ENCODE data around the gene FBP2.
"Not testable (repeated sequence)": the region's sequence is repeated elsewhere in the genome, so short reads cannot be mapped to it uniquely, and the experiment has no call there.

The FBP2 gene

GRCh38 chr9:94554078-94554438 is 39.6 kb downstream of the FBP2 start:
- no peak overlapping the region; the same call in 1 of the 2 replicates for H3K4me3 ChIP-seq (replicated peaks; ENCODE audit: low read depth, low read length)
- no peak for TF ChIP-seq CTCF (IDR thresholded peaks at IDR 0.05; ENCODE audit: low read depth, low read length, missing control alignments)
- DNase-seq (ENCODE audit: extremely low read depth, low read depth) = no peak

GRCh38 chr9:94553029-94553938 is 40.3 kb downstream of the FBP2 start:
- no peak for DNase-seq (ENCODE audit: extremely low read depth, low read depth)
- no peak overlapping the region for H3K4me3 ChIP-seq (replicated peaks; ENCODE audit: low read depth, low read length)
- TF ChIP-seq CTCF (IDR thresholded peaks at IDR 0.05; ENCODE audit: low read depth, low read length, missing control alignments) = no peak

- H3K4me3 ChIP-seq (replicated peaks; ENCODE audit: low read depth, low read length) = no peak overlapping the region
- no peak for DNase-seq (ENCODE audit: extremely low read depth, low read depth)
- TF ChIP-seq CTCF (IDR thresholded peaks at IDR 0.05; ENCODE audit: low read depth, low read length, missing control alignments) = no peak
Observed at GRCh38 chr9:94545940-94546339, 47.7 kb downstream of the FBP2 start.

GRCh38 chr9:94544335-94544734 is 49.3 kb downstream of the FBP2 start:
- not testable (repeated sequence) for DNase-seq (ENCODE audit: extremely low read depth, low read depth); H3K4me3 ChIP-seq (replicated peaks; ENCODE audit: low read depth, low read length)

GRCh38 chr9:94538908-94539307 is 54.7 kb downstream of the FBP2 start:
- TF ChIP-seq CTCF (IDR thresholded peaks at IDR 0.05; ENCODE audit: low read depth, low read length, missing control alignments) = no peak
- DNase-seq (ENCODE audit: extremely low read depth, low read depth) = no peak
- no peak overlapping the region for H3K4me3 ChIP-seq (replicated peaks; ENCODE audit: low read depth, low read length)

- DNase-seq (ENCODE audit: extremely low read depth, low read depth) = no peak
- no peak for TF ChIP-seq CTCF (IDR thresholded peaks at IDR 0.05; ENCODE audit: low read depth, low read length, missing control alignments)
- no peak overlapping the region for H3K4me3 ChIP-seq (replicated peaks; ENCODE audit: low read depth, low read length)
Observed at GRCh38 chr9:94534901-94535300, 58.7 kb downstream of the FBP2 start.

GRCh38 chr9:94533601-94534000 is 60.0 kb downstream of the FBP2 start:
- no peak for TF ChIP-seq CTCF (IDR thresholded peaks at IDR 0.05; ENCODE audit: low read depth, low read length, missing control alignments)
- no peak for DNase-seq (ENCODE audit: extremely low read depth, low read depth)

More at GRCh38 chr9:94533601-94534000, 60.0 kb downstream of the FBP2 start:
- H3K4me3 ChIP-seq (replicated peaks; ENCODE audit: low read depth, low read length) = no peak overlapping the region
